Measurements from ENCODE around the gene RCBTB2.
"Not testable (repeated sequence)": the region's sequence is repeated elsewhere in the genome, so short reads cannot be mapped to it uniquely, and the experiment has no call there.

The RCBTB2 gene

GRCh38 chr13:48492470-48493065 is 40.3 kb downstream of the RCBTB2 start:
- DNase-seq = peak; percentile 80

- no peak for DNase-seq
Measured at GRCh38 chr13:48492096-48492440, 40.8 kb downstream of the RCBTB2 start.

GRCh38 chr13:48491423-48492095 is 41.3 kb downstream of the RCBTB2 start:
- DNase-seq = no peak

GRCh38 chr13:48490241-48490640 is 42.6 kb downstream of the RCBTB2 start:
- DNase-seq = no peak

GRCh38 chr13:48489666-48490065 is 43.2 kb downstream of the RCBTB2 start:
- no peak for DNase-seq

- no peak for DNase-seq
Measured at GRCh38 chr13:48488995-48489394, 43.9 kb downstream of the RCBTB2 start.

GRCh38 chr13:48487968-48488367 is 44.9 kb downstream of the RCBTB2 start:
- no peak for DNase-seq

GRCh38 chr13:48486836-48487235 is 46.0 kb downstream of the RCBTB2 start:
- DNase-seq = no peak

- no peak for DNase-seq
Measured at GRCh38 chr13:48486362-48486761, 46.5 kb downstream of the RCBTB2 start.

- DNase-seq = no peak
Measured at GRCh38 chr13:48485432-48485831, 47.4 kb downstream of the RCBTB2 start.

- DNase-seq = no peak
Measured at GRCh38 chr13:48483575-48483974, 49.3 kb downstream of the RCBTB2 start.

- DNase-seq = no peak
Measured at GRCh38 chr13:48478391-48478790, 54.5 kb downstream of the RCBTB2 start.

- no peak for DNase-seq
Measured at GRCh38 chr13:48477191-48477855, 55.6 kb downstream of the RCBTB2 start.

GRCh38 chr13:48476686-48477085 is 56.2 kb downstream of the RCBTB2 start:
- no peak for DNase-seq

- no peak for DNase-seq
Measured at GRCh38 chr13:48476215-48476614, 56.7 kb downstream of the RCBTB2 start.

- no peak for DNase-seq
Measured at GRCh38 chr13:48475230-48475629, 57.6 kb downstream of the RCBTB2 start.

- DNase-seq = no peak
Measured at GRCh38 chr13:48457578-48458242, 75.2 kb downstream of the RCBTB2 start.

GRCh38 chr13:48456546-48456945 is 76.3 kb downstream of the RCBTB2 start:
- no peak for DNase-seq

GRCh38 chr13:48451196-48451595 is 81.7 kb downstream of the RCBTB2 start:
- DNase-seq = not testable (repeated sequence)

GRCh38 chr13:48449656-48450055 is 83.2 kb downstream of the RCBTB2 start:
- no peak for DNase-seq

GRCh38 chr13:48448959-48449614 is 83.8 kb downstream of the RCBTB2 start:
- DNase-seq = peak; percentile 55

GRCh38 chr13:48448285-48448958 is 84.5 kb downstream of the RCBTB2 start:
- no peak for DNase-seq

- DNase-seq = no peak
Measured at GRCh38 chr13:48446464-48446863, 86.4 kb downstream of the RCBTB2 start.

All from KG1 (cell line).